AML-193 (cell line): Measurements from ENCODE around the gene ASL.
"Not testable (repeated sequence)": the region's sequence is repeated elsewhere in the genome, so short reads cannot be mapped to it uniquely, and the experiment has no call there.

Source experiments
- DNase-seq, 2 experiments: peaks; one replicate each; lab custom pipeline; 2025; lab: John Stamatoyannopoulos, UW

The ASL gene

GRCh38 chr7:66119245-66119850 is 43.7 kb downstream of the ASL start:
- no peak for DNase-seq

- no peak for DNase-seq
Observed at GRCh38 chr7:66123175-66123528, 47.5 kb downstream of the ASL start.

GRCh38 chr7:66124569-66124861 is 48.9 kb downstream of the ASL start:
- not testable (repeated sequence) for DNase-seq

- DNase-seq: peak; percentile 49 to 65
Observed at GRCh38 chr7:66125052-66125694, 49.6 kb downstream of the ASL start.

- DNase-seq: not testable (repeated sequence)
Observed at GRCh38 chr7:66125781-66126352, 50.2 kb downstream of the ASL start.

GRCh38 chr7:66127172-66127571 is 51.6 kb downstream of the ASL start:
- DNase-seq: not testable (repeated sequence)

GRCh38 chr7:66138994-66139752 is 63.6 kb downstream of the ASL start:
- DNase-seq: no peak

- DNase-seq: peak in 1 of 2 experiments; percentile 33
Observed at GRCh38 chr7:66140924-66141323, 65.3 kb downstream of the ASL start.

GRCh38 chr7:66142334-66142733 is 66.7 kb downstream of the ASL start:
- DNase-seq: no peak

- DNase-seq: no peak
Observed at GRCh38 chr7:66142996-66143395, 67.4 kb downstream of the ASL start.
